Measurements from ENCODE around the gene CCIN.

Gene CCIN

DNA sequence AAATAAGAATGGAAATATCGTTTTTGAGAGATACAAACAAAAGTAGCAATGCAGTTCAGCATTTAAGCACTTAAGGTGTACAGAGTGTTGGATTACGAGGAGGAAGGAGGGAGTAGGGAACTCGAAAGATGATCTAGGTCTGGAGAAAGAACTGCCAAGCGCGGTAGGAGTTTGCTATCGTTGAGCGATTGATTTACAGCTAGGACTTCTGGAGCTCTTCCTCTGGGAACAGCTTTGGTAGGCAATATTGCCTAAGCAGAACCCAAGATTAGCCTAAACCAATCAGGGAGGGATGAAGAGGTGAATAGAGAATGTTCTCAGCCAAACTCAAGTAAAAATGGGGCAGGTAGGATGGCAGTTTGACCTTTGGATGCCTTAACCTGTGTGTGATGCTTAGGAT lies 22.5 kb downstream of the CCIN start:
- DNase-seq (ENCODE audit: low spot score) = no peak

DNA sequence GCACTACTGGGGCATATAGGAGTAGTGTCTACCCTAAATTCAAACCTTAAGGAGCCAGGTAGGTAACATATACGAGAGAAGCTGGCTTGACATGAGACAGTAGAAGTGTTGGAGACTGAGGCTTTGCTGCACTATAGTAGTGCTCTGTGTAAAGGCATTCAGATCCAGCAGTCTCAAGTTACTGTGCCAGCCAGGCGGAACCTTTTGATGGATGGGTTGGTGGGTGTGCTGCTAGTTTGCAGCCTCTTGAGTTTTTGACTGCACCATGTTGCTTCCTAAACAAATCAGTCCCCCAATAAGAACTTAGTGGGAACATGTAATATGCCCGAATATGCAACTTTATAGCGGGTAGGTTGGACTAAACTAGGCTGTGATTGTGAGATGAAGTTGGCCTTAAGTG lies 23.0 kb downstream of the CCIN start:
- DNase-seq (ENCODE audit: low spot score) = no peak

DNA sequence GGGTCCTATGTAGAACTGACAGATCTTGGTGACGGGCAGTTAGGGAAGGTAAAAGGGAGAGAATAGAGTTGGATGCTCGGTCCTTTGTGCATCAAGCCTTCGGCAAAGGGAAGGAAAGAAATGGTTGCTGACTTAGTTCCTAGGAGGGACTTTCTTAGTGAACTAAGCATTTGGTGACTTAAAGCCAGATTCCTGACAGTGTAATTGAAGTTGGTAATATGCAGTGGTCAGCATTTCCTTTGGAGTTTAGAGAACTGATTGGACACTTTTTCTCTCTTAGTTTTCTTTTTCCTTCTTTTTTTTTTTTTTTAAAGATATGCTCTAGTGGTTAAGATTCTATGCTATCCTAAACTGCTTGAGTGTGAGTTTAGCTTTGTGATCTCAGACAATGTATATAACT lies 23.8 kb downstream of the CCIN start:
- DNase-seq (ENCODE audit: low spot score) = no peak

DNA sequence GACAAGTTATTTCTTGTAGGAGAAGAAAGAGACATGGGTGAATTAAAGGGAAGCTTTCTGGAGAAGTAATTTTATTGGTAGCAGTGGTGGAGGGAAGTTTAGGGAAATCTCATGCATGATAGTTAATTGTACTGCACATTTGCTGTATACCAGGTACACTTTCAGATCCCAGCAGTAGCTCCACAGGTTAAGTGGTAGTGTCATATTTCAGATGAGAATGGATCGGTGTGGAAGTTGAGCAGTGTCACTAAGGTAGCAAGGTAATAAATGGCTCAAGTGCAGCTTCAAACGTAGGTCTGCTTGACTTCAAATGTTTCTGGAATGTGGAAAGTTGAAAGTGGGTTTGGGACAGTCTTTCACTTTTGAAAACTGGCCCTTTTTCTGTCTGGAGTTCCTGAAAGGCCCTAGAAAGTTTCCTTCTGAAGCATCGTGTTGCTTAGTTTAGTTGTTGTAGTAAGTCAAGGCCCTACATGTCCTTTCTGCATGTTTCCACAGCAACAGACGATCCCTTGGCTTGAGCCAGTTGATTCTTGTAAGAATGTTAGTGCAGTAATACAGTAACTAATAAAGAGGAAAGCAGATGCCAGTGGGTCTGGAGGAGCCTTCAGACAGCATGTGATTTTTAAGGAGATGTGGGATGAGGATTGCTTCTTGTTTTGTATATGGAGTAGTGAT lies 25.3 kb downstream of the CCIN start:
- no peak for DNase-seq (ENCODE audit: low spot score)

DNA sequence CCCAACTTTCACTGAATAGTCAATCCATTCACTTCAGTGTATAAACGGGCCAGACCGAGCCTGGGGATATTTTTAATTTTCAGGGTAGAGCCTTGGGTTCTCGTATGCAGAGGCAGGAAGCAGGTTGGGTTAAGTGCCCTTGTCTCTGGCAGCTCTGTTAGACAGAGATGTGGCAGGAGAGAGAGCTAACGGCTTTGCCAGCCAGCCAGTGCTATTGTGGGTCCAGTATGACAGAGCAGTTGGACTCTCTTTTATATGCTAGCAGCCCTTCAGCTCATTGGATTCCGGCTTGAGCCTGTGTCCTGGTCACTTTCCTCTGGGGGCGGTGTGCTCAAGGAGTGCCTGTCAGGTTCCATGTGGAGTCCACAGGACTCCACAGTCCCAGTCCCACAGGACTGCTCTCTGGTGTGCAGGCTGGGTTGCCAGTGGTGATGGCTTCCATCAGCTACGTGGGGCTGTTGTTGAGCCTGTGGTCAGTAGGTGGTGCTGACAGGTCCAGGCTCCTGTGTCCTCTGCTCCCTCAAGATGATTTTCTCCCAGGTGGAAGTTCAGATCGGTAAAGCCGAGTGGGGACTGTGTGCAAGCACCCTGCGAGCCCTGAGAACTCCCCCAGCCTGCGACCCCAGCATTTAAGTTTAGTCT lies 35.8 kb downstream of the CCIN start:
- no peak for DNase-seq (ENCODE audit: low spot score)

DNA sequence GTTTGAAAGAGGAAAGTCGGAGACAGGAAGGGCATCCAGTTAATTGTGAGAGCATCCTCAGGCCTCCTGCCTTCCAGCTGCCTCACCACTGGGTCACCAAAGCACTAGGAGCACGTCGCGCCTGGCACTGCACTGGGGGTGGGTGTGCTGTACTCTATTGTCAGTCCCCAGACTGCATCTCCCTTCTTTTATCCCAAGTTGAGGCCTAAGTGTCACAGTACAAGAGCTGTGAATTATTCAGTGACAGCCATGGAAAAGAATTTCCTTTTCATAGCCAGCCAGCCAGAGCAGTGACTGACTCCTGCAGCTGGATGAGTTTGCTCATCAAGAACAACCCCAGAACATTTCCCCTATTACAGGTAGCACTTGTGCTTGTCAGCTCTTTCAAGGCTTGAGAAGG lies 37.8 kb downstream of the CCIN start:
- peak; percentile 47 for DNase-seq (ENCODE audit: low spot score)

DNA sequence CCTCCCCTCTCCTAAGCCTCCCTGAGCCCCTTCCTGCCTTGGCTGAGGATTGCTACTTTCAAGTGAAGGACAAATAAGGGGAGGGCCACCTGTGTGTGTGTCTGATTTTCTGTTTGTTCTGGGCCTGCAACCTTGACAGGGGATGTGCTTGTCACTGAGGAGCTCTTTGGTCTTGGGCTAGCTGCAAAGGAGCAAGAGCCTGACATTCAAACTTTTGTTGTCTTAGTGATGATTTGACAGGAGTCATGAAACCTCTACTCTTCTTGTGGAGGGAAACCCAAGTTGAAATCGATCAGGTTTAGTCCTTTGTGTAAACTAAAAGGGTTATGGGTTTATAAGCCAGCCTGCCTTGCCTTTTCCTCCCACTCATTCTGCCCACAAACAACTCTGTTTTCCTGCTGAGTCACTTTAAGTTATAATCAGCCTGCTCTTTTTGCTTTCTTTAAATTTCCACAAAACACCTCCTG lies 38.4 kb downstream of the CCIN start:
- no peak for DNase-seq (ENCODE audit: low spot score)

DNA sequence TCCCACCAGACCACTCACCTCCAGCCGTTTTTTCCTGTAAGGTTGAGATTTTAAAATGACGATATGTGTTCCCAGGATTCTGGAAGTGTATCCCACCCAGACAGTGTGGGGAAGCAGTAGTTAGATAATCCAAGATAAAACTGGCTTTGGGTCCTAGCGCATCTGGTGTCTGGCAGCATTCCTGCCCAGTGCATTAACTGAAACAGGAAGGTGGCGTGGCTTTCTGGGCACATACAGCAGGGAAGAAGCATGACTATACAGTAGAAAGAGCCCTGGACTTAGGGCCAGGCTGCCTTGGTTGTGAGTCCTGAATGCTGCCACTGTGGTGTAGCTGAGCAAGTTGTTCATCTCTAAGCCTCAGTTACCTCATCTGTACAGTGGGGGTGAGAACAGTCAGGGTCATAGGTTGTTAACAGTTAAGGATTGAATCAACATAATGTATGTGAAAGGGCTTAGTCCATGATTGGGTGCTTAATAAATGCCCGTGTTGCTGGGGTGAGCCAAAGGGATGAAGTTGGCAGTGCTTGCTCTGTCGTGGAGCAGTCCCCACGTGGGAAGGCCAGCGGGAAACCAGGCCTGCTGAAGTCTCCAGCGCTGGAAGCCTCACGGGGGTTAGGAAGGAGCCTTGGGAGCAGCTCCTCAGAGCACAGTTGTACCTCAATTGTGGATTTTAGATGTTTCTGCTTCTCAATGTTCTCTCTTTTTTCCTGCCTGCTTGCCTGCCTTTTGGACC lies 39.5 kb downstream of the CCIN start:
- DNase-seq (ENCODE audit: low spot score) = no peak

DNA sequence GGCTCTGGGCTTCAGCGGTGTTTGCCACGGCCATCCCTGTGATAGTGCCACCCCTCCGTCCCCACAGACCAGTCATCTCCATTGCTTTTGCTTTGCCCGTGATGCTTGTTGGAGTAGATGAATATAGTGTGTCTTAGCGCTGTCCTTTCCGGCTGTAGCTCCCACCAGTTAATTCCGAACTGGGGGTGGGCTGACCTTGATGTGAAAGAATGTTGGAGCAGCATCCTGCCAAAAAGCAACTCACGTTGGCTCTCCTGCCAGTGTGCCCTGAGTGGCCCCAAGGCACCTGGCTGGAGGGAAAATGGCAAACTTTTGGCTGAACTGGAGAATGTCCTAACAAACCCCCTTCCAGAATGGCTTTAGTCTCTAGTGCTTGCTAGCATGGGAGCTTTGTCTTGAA lies 41.5 kb downstream of the CCIN start:
- DNase-seq (ENCODE audit: low spot score) = no peak

DNA sequence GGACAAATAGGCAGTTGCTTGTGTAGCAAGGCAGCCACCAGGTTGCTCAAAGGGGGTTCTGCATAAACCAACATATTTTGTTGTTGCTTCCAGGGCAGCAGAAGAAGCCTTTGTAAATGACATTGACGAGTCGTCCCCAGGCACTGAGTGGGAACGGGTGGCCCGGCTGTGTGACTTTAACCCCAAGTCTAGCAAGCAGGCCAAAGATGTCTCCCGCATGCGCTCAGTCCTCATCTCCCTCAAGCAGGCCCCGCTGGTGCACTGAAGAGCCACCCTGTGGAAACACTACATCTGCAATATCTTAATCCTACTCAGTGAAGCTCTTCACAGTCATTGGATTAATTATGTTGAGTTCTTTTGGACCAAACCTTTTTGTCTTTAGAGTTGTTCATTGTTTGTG lies 42.3 kb downstream of the CCIN start:
- DNase-seq (ENCODE audit: low spot score) = no peak

DNA sequence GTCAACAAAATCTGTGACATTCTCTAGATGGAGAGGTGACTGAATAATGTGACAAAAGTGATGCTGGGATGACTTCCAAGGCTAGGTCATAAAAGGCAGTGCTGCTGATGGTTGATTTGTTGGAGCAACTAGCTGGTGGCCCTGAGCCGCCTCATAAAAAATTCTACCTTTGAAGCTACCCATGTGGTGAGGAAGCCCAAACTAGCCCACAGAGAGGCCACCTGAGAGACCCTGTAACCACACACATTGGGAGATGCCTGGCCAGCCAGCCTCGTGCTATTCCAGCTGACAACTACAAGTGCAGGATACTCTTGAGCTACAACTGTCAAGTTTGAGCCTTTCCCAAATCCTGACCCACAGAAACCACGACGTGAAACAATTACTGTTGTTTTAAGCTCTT lies 44.2 kb downstream of the CCIN start:
- no peak for DNase-seq (ENCODE audit: low spot score)

DNA sequence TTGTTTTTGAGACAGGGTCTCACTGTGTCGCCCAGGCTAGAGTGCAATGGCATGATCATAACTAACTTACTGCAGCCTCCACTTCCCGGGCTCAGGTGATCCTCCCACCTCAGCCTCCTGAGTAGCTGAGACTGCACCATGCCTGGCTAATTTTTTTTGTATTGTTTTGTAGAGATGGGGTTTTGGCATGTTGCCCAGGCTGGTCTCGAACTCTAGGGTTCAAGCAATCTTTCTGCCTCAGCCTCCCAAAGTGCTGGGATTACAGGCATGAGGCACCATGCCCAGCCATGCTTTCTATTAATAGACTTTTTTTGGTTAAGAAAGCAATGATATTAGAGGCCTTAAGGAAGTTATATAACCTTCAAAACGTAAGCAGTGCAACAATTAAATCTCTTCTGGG lies 44.8 kb downstream of the CCIN start:
- no peak for DNase-seq (ENCODE audit: low spot score)

DNA sequence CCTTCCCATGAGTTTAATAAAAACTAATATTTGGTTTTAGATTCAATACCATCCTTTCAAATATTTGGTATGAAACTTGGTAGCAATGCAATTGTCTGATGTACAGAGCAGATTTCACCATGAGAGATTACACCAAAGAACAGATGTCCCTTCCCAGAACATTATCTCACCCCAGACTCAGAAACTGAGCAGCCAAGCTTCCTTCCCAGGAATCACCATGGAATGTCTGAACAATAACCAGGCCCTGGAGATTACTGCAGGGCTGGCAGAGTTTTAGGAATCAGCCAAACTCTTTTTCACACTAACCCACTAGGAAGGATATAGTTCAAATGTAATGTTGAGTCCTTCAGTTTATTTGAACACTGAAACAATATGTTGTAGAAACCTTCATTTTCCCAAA lies 45.4 kb downstream of the CCIN start:
- peak; percentile 37 for DNase-seq (ENCODE audit: low spot score)

DNA sequence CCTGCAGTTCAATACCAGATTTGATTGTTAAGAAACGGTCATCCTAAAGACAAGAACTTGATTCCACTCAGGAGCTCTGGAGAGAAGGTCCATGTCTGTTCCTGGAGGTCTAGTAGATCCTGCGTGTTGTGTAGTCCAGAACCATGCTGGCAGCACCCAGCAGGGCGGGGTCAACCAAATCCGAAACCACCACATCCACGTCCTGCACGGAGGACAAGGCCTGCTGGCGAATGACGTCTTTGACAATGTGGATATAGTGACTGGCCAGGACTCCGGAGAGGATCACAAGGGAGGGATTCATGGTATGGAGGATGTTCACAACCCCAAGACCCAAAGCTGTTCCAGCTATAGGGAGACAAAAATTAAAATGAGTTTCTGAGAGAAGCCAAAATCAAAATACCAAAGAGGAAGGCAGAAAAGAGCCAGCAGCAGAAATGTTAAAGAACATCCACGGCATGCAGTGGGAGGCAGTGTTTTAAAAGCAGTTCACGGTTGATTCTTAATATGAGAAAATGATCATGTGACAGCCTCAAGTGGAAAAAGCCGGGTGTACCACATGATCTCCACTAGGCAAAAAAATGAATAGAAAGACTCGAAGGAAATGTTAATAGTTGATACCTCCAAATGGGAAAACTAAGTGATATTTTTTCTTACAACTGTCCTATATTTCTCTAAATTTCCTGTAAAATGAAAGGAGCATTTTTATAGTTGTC lies 48.2 kb downstream of the CCIN start:
- no peak for DNase-seq (ENCODE audit: low spot score)

DNA sequence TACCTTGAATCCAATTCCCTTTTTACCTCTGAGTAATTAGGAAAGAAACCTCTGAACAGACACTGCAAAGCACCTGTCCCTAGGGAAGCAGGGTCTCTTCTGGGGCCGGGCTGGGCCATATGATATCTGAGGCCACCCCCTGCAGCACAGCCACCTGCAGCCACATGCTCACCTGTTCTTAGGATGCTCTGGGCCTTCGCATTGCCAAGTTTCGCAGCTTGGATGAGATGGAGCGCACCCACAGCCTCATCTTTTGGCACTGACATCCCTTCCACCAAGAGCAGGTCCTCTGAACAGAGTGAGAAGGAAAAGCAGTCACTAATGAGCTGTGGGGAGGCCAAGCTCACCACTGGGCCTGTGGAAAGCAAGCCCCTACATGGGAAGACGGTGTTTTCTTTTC lies 48.8 kb downstream of the CCIN start:
- DNase-seq (ENCODE audit: low spot score) = no peak

DNA sequence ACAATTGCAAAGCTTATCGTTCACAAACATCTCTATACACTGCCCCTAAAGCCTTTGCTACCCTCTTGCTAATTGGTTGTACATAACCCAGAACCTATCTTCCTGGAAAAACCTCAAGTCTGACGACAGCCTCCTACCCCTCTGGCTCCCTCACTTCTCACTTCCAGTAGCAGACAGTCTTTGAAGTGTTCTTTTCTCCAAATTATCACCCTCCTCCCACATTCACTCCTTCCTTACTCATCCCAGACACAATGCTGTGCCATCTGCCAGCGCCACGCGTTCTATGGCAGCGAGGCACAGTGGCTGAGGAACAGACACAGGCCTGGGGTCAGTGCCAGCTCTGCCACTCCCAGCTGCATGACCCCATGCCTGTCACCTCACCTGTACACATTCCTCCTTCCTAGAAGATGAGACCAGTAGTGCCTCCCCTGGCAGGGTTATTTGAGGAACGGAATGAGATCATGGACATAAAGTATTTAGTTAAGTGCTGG lies 49.3 kb downstream of the CCIN start:
- DNase-seq (ENCODE audit: low spot score) = no peak

Data from hepatic stellate cell (primary cell).